Smooth muscle cell (in vitro differentiated cells): Measurements from ENCODE around the gene POP5. TPM values are rescaled to one million over a fixed set of nuclear protein-coding genes. Genes with fewer than 3 reads are reported as not detected.
"Not testable (repeated sequence)": the region's sequence is repeated elsewhere in the genome, so short reads cannot be mapped to it uniquely, and the experiment has no call there.

ENCODE experiments used
- DNase-seq: peaks from one replicate; lab custom pipeline; 2025; ENCODE audit not compliant: unreplicated experiment; lab: John Stamatoyannopoulos, UW
- H2AFZ ChIP-seq: fragments of 200-600 bp; sonication (generic); 2 replicates; pipeline ENCODE4 v1.6.0; 2016; ENCODE audit warnings: antibody characterized with exemption, low read depth, mild to moderate bottlenecking
- H3F3A ChIP-seq: fragments of 200-600 bp; sonication (generic); 2 replicates; pipeline ENCODE4 v1.6.0; 2017; ENCODE audit warnings: antibody characterized with exemption, low read depth
- H3K27ac ChIP-seq: fragments of 200-600 bp; sonication (generic); 2 replicates; pipeline ENCODE4 v1.5.1; 2016; ENCODE audit warnings: low read depth, mild to moderate bottlenecking
- H3K27me3 ChIP-seq: fragments of 200-600 bp; sonication (generic); 2 replicates; pipeline ENCODE4 v1.6.1; 2016; ENCODE audit warnings: low read depth, mild to moderate bottlenecking
- H3K36me3 ChIP-seq: fragments of 200-600 bp; sonication (generic); 2 replicates; pipeline ENCODE4 v1.5.1; 2016; ENCODE audit warnings: low read depth
- H3K4me1 ChIP-seq: fragments of 200-600 bp; sonication (generic); 2 replicates; pipeline ENCODE4 v1.5.1; 2016; ENCODE audit warnings: low read depth
- H3K4me2 ChIP-seq: fragments of 200-600 bp; sonication (generic); 2 replicates; pipeline ENCODE4 v1.6.0; 2016; ENCODE audit warnings: mild to moderate bottlenecking
- H3K4me3 ChIP-seq: fragments of 200-600 bp; sonication (generic); 2 replicates; pipeline ENCODE4 v1.5.1; 2016; ENCODE audit warnings: mild to moderate bottlenecking
- H3K79me2 ChIP-seq: fragments of 200-600 bp; sonication (generic); 2 replicates; pipeline ENCODE4 v1.6.0; 2016; ENCODE audit warnings: low read depth, mild to moderate bottlenecking
- H3K9ac ChIP-seq: fragments of 200-600 bp; sonication (generic); 2 replicates; pipeline ENCODE4 v1.6.0; 2016; ENCODE audit warnings: low read depth
- H3K9me3 ChIP-seq: fragments of 200-600 bp; sonication (generic); replicated peaks from 2 replicates; pipeline ENCODE4 v1.5.1; 2016; ENCODE audit warnings: low read depth
- H4K20me1 ChIP-seq: fragments of 200-600 bp; sonication (generic); 2 replicates; pipeline ENCODE4 v1.6.0; 2016; ENCODE audit warnings: low read depth
- WGBS: methylation state at CpG from one replicate; pipeline ENCODE4 v1.1.7; 2016; ENCODE audit warnings: low lambda C conversion rate; 5-methylcytosine and 5-hydroxymethylcytosine counted together
- polyA plus RNA-seq: library from polyadenylated mRNA; unstranded; fragments of >200 nt; fragmentation: Nextera tagmentation; extraction: Ambion mirVana; gene quantifications from 2 replicates; pipeline ENCODE4 v1.2.1, GENCODE V29; 2016
- total RNA-seq: library from RNA; depleted of rRNA; stranded (reverse); fragments of >200 nt; gene quantifications from 2 replicates; pipeline ENCODE4 v1.2.3, GENCODE V29; 2014
- TF ChIP-seq, protein P1 (sequence below): fragments of 200-600 bp; sonication (generic); IDR thresholded peaks from 2 replicates; pipeline ENCODE4 v1.5.1; 2017; ENCODE audit warnings: borderline replicate concordance, mild to moderate bottlenecking, antibody characterized with exemption; ENCODE audit not compliant: insufficient read depth, poor library complexity, severe bottlenecking

The POP5 gene
- total and polyA plus RNA-seq, 2 experiments from 2014 or later = 25.8 to 40.4 TPM

DNA sequence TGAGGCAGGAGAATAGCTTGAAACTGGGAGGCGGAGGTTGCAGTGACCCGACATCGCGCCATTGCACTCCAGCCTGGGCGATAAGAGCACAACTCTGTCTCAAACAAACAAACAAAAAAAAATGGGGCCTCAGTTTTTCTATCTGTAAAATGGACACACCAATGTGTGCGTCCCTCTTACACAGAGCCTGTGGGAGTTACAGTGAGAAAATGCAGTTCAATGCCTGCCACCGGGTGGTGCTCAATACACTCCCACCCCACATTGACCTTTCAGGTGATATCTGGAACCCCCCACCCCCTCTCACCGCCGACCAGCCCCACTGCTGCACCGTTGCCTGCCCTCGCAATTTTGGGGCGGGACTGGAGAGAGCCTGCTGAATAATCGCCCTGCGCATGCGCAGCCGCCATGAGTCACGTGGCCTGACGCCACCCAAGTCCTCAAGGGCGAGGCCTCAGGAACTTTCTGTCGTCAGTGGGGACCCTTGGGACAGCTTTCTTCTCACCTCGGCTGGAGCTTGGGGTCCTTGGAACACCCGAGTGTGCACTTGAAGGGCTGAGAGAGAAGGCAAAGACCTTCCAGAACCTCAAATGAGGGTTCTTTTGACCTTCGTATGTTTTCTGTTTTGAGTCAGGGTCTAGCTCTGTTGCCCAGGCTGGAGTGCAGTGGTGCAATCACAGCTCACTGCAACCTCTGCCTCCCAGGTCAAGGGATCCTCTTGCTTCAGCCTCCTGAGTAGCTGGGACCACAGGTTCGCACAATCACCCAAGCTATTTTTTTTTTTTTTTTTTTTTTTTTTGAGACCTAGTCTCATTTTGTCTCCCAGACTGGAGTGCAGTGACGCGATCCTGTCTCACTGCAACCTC lies 44.6 kb upstream of the POP5 start:
- H3F3A ChIP-seq = no peaks in the 10 kb centered on the region
- no peaks in the 10 kb centered on the region for H4K20me1 ChIP-seq
- WGBS = 91% methylated on average over 26 of the region's 26 CpGs
- H2AFZ ChIP-seq = no peak overlapping the region
- H3K9ac ChIP-seq = no peak overlapping the region
- TF ChIP-seq, protein P1, sequence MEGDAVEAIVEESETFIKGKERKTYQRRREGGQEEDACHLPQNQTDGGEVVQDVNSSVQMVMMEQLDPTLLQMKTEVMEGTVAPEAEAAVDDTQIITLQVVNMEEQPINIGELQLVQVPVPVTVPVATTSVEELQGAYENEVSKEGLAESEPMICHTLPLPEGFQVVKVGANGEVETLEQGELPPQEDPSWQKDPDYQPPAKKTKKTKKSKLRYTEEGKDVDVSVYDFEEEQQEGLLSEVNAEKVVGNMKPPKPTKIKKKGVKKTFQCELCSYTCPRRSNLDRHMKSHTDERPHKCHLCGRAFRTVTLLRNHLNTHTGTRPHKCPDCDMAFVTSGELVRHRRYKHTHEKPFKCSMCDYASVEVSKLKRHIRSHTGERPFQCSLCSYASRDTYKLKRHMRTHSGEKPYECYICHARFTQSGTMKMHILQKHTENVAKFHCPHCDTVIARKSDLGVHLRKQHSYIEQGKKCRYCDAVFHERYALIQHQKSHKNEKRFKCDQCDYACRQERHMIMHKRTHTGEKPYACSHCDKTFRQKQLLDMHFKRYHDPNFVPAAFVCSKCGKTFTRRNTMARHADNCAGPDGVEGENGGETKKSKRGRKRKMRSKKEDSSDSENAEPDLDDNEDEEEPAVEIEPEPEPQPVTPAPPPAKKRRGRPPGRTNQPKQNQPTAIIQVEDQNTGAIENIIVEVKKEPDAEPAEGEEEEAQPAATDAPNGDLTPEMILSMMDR = no peak
- DNase-seq = no peak
- H3K79me2 ChIP-seq = no peaks in the 10 kb centered on the region
- H3K36me3 ChIP-seq = no peaks in the 10 kb centered on the region
- H3K4me2 ChIP-seq = no peak overlapping the region
- no peaks in the 10 kb centered on the region for H3K4me1 ChIP-seq
- H3K9me3 ChIP-seq = no peaks in the 10 kb centered on the region
- no peak overlapping the region for H3K27ac ChIP-seq
- no peaks in the 10 kb centered on the region for H3K27me3 ChIP-seq
- no peak overlapping the region for H3K4me3 ChIP-seq

DNA sequence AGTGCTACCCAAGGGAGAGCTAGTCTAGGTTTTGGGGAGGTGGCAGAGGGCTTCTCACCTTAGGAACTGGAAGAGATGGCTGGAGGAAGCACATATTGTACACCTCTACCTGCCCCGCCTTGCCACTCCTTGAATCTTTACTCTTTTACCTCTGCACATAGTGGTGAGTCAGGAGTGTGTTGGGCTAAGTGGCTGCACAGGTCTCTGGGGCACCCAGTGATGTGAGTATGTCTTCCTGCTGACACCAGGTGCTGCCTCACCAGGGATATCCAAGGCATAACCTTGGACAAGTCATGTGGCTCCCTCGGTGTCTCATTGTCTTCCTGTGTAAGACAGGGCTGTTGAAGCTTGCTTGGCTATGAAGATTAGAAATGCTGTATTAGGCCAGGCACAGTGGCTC lies 39.4 kb upstream of the POP5 start:
- Histone ChIP-seq H3K27ac (no peak overlapping the region), H2AFZ (no peak overlapping the region), H4K20me1 (no peaks in the 10 kb centered on the region), H3K4me1 (no peaks in the 10 kb centered on the region), H3K27me3 (peaks cover 15% of the 10 kb centered on the region), H3K9ac (no peak overlapping the region), H3K36me3 (no peaks in the 10 kb centered on the region), H3K4me3 (no peak overlapping the region), H3K9me3 (no peaks in the 10 kb centered on the region), H3K4me2 (no peak overlapping the region), H3F3A (no peaks in the 10 kb centered on the region), H3K79me2 (no peaks in the 10 kb centered on the region)
- DNase-seq = no peak
- 97% methylated on average over 2 of the region's 2 CpGs for WGBS
- TF ChIP-seq, protein P1 = no peak

DNA sequence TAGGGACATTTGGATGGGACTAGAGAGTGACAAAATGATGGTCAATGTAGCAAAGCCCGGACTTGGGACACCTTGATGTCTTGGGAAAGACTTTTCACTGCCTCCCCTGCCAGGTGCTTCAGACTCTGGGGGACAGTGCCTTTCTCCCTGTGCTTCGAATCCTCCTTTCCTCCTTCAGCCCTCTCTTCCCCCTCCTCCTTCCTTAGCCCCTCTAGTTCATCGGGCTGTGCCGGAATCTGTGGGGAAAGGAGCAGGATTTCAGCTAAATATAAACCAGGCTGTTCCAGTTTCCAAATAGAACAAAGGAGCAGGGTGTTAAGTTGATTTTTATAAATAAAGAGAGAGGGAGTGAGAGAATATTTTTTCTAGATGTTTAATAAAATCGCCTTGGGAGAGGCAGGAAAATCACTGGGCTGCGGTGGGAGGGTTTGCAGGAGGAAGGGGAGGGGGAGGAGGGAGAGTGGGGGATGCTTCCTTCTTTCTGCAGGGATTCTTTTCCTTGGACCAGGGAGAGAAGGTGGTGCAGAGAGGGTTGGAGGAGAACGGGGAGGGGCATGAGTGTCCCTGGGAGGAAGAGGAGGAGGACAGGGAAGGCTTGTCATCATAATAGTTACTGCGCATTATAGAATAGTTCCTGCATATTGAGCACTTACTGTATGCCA lies 37.9 kb upstream of the POP5 start:
- H3K27ac ChIP-seq = no peak overlapping the region
- no peak overlapping the region for H3K4me3 ChIP-seq
- 47% methylated on average over 8 of the region's 8 CpGs for WGBS

DNA sequence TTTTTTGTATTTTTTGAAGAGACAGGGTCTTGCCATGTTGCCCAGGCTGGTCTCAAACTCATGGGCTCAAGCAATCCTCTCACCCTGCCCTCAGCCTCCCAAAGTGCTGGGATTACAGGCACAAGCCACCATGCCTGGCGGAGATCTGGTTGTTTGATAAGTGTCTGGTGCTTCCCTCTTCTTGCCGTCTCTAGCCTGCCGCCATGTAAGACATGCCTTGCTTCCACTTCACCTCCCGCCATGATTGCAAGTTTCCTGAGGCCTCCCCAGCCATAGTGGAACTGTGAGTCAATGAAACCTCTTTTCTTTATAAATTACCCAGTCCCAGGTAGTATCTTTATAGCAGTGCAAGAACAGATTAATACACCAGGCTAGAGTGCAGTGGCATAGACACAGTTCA lies 36.6 kb upstream of the POP5 start:
- not testable (repeated sequence) for H2AFZ ChIP-seq, H3F3A ChIP-seq, H3K9me3 ChIP-seq, DNase-seq, H3K4me2 ChIP-seq, H3K27ac ChIP-seq, H4K20me1 ChIP-seq, H3K79me2 ChIP-seq, H3K4me1 ChIP-seq, H3K4me3 ChIP-seq, H3K9ac ChIP-seq, H3K36me3 ChIP-seq
- 92% methylated on average over 4 of the region's 4 CpGs for WGBS
- peaks cover 36% of the 10 kb centered on the region for H3K27me3 ChIP-seq

More for the DNA sequence above, 37.9 kb upstream of the POP5 start:
- TF ChIP-seq, protein P1 = no peak
- DNase-seq = no peak
- no peak overlapping the region for H3K4me2 ChIP-seq
- H3K27me3 ChIP-seq = peaks cover 31% of the 10 kb centered on the region
- H3K4me1 ChIP-seq = no peaks in the 10 kb centered on the region
- no peak overlapping the region for H2AFZ ChIP-seq
- no peaks in the 10 kb centered on the region for H3F3A ChIP-seq
- no peaks in the 10 kb centered on the region for H4K20me1 ChIP-seq
- no peaks in the 10 kb centered on the region for H3K9me3 ChIP-seq
- no peak overlapping the region for H3K9ac ChIP-seq
- no peaks in the 10 kb centered on the region for H3K79me2 ChIP-seq
- H3K36me3 ChIP-seq = no peaks in the 10 kb centered on the region

DNA sequence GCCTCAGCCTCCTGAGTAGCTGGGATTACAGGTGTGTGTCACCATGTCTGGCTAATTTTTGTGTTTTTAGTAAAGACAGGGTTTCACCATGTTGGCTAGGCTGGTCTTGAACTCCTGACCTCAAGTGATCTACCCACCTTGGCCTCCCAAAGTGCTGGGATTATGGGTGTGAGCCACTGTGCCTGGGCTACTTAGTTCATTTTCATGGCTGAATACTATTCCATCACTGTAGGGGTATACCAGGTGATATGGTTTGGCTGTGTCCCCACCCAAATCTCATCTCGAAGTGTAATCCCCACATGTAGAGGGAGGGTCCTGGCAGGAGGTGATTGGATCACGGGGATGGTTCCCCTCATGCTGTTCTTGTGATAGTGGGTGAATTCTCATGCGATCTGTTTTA lies 36.0 kb upstream of the POP5 start:
- H3K9ac ChIP-seq, H3K9me3 ChIP-seq, H4K20me1 ChIP-seq: not testable (repeated sequence)

More for the DNA sequence above, 36.0 kb upstream of the POP5 start:
- not testable (repeated sequence) for H2AFZ ChIP-seq, H3K79me2 ChIP-seq, H3F3A ChIP-seq, H3K27ac ChIP-seq, H3K4me1 ChIP-seq, H3K4me3 ChIP-seq, DNase-seq, H3K36me3 ChIP-seq, H3K4me2 ChIP-seq
- 88% methylated on average over 3 of the region's 3 CpGs for WGBS
- H3K27me3 ChIP-seq = peaks cover 36% of the 10 kb centered on the region
